ENCODE results near the gene CTXND2.
"Not testable (repeated sequence)": the region's sequence is repeated elsewhere in the genome, so short reads cannot be mapped to it uniquely, and the experiment has no call there.

Gene CTXND2

DNA sequence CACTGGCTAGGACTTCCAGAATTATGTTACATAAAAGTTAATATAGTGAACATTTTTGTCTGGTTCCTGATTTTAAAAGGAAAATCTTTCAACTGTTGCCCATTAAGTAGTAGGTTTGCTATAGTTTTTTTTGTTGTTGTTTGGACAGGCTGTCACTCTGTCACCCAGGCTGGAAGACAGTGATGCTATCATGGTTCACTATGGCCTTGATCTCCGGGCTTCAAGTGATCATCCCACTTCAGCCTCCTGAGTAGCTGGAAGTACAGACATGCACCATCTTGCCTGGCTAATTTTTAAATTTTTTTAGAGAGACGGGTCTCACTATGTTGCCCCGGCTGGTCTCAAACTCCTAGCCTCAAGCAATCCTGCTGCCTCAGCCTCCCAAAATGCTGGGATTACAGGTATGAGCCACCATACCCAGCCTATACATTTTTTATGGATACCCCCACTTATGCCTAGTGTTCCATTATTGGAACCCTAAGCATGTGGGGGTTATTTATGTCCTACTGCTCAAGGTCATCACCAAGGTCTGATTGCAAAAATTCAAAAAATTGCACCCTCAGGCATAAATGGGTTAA is 6.5 kb downstream of the CTXND2 start:
- DNase-seq, result no peak

DNA sequence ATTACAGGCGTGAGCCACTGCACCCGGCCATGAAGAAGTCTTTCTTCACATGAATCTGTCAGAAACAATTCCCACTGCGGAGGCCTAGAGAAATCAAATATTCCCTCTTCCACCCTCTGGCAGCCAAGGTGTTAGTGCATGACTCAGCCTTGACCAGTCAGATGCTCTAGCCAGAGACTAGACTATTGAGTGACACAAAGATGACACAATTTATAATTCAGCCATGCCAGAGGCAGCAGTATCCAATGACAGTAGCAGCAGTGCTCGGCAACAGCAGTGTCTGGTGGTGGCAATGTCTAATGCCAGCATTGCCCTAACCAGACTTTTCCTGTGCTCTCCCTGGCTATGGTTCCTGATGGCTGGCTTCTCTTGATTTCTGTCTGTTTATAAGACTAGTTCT is 8.7 kb downstream of the CTXND2 start:
- no peak for DNase-seq

DNA sequence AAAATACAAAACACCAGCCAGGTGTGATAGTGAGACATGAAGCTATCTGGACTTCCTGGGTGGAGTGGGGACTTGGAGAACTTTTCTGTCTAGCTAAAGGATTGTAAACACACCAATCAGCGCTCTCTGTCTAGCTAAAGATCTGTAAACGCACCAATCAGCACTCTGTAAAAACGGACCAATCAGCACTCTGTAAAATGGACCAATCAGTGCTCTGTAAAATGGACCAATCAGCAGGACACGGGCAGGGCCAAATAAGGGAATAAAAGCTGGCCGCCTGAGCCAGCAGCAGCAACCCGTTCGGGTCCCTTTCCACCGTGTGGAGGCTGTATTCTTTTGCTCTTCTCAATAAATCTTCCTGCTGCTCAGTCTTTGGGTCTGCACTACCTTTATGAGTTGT is 12.9 kb downstream of the CTXND2 start:
- DNase-seq, result not testable (repeated sequence)

DNA sequence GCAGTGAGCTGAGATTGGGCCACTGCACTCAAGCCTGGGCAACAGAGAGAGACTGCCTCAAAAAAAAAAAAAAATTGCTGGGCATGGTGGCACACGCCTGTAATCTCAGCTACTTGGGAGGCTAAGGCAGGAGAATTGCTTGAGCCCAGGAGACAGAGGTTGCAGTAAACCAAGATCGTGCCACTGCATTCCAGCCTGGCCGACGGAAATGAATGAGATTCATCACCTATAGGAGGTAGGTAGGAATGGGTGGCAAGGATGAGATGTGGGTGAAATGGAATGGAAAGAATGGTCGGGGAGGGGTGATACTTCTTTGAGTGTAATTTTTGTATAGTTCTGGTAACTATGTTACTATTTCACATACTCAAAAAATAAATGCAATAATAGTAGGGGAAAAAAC is 15.4 kb downstream of the CTXND2 start:
- no peak for DNase-seq

DNA sequence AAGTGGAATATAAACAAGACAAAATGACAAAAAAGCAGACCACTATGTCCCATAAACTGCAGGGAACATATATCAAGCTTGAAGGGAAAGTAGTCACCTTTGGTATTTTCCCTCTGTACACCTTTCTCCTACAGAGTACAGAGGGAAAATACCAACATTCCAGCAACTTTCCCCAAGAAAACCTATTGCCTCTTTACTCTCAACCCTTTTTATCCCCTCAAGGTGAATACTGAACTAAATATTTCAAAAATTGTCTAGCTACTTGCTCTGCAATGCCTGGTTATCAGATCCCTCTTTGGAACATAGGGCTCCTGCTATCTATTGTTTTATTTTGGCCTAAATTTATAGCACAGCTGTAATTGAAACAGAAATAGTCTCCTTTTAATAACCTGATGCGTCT is 15.8 kb downstream of the CTXND2 start:
- no peak for DNase-seq

DNA sequence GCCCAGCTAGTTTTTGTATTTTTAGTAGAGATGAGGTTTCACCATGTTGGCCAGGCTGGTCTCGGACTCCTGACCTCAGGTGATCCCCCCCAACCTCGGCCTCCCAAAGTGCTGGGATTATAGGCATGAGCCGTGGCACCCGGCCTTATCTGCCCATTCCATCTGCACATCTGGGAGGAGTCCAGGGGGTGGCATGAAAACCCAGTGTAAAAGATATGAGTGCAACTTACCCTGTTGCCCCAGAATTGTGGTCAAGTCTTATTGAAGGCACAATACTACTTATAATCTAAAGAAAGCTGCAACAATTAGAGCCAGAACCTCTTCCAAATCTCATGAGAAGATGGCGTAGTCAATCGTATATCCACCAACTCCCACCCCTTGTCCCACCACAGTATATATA is 18.4 kb downstream of the CTXND2 start:
- no peak for DNase-seq

DNA sequence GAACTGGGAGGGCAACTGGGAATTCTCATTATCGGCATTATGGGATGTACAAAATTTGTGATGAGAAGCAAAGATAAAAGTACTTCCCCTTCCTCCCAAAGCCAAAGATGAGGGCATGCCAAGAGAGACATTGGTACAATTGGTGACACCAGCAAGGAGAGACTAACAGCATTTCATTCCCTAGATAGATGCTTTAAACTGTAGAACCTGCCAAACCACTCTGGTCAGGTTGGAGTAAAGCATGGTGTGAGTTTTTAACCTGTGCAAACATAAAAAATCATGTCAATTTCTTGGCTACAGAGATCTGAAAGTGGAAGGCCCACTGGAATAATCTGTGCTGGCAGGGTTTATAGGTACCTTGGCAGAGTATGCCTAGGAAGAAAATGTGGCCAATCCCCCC is 19.4 kb downstream of the CTXND2 start:
- DNase-seq, result no peak

DNA sequence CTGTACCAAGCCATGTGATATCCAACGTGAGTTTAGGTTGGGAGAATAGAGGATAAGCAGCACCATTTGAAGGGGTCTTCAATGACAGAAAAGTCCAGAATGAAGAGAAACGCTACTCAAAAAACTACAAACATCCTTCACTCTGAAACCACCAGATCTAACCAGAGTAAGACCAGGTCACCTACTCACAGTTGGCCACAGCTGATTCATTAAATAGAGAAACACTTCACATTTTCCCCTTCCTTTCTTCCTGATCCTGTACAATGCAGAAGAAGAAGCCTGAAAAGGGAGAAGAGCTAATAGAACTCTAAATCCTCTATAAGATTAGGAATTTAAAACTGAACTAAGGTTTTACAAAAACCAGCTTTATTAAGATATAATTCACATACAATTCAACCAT is 19.9 kb downstream of the CTXND2 start:
- DNase-seq, result no peak

DNA sequence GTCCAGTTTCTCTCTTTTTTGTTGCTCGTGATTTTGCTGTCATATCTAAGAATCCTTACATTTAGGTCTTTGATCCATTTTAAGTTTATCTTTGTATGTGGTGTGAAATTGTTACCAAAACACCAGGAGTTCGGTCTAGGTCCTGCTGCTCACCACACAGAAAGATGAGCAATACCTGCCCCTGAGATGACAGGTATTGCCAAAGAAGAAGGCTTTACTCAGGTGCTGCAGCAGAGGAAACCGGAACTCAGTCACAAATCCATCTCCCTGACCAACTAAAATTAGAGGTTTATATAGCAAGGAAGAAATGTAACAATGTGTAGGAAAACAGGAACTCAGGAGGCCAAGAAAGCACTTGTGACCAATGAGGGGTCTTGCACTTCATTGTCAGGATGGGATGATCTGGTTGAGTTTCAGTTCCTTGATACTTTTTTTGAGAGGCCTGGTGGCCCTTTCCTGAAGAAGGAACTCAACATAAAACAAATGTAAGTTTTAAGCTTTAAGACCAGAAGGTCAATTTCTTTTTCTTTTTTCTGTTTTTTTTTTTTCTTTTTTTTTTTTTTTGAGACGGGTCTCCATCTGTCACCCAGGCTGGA is 22.7 kb downstream of the CTXND2 start:
- DNase-seq, result no peak

DNA sequence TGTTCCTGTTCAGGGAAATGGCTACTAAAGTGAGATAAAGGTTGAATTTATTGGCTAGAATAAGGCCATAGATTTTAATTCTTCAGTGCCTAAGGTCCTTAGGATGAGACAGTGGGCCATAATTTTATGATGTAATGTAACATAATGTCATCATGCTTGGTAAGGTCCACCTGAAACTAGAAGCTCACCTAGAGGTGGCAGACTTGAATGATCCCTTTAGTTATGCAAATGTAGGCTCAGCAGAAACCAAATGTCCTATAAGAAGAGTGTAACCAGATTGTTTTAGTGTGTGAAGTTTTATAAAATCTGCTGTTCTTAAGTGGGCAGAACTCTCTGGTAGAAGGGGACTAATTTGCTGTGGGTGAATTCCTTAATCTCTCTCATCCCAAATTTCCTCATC is 25.7 kb downstream of the CTXND2 start:
- DNase-seq, result no peak

DNA sequence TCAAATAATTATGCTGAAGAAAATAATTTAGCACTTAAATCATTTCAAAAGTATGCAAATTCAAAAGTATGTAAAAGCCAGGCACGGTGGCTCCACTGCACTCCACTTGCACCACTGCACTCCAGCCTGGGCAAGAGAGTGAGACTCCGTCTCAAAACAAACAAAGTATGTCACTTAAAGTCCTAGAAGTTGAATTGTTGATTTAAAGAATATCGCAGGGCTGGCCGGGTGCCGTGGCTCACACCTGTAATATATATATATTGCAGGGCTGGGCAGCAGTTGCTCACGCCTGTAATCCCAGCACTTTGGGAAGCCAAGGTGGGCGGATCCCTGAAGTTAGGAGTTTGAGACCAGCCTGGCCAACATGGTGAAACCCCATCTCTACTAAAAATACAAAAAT is 30.5 kb downstream of the CTXND2 start:
- DNase-seq, result no peak

DNA sequence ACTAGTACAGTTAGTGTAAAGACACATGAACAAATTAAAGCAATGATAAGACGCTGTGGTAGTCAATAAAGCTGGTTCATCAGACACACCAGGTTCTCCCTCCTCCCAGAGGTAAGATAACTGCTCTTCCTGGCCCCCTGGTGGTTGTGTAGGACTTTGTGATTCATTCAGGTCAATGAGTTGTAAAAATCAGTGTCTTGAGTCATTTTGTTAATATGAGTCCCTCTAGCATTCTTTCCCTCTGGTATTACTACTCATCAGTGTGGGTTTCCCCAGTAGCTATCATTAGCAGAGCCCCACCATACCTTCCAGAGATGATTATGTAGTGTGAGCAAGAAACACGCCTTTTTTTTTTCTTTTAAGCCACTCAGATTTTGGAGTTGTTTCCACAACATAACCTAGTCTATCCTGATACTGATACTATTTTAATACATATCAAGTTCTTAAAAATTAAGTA is 35.6 kb downstream of the CTXND2 start:
- peak; percentile 36 for DNase-seq

DNA sequence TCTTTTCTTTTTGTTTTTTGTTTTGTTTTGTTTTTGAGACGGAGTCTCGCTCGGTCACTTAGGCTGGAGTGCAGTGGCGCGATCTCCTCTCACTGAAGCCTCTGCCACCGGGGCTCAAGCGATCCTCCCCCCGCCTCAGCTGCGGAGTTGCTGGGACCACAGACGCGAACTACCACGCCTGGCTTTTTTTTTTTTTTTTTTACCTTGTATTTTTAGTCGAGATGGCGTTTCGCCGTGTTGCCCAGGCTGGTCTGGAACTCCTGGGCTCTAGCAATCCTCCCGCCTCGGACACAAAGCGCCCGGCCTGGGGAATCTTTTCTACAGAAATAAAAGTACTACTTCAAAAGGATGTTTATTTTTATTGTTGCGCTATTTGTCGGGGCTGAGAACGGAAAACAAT is 38.1 kb downstream of the CTXND2 start:
- DNase-seq, result no peak

DNA sequence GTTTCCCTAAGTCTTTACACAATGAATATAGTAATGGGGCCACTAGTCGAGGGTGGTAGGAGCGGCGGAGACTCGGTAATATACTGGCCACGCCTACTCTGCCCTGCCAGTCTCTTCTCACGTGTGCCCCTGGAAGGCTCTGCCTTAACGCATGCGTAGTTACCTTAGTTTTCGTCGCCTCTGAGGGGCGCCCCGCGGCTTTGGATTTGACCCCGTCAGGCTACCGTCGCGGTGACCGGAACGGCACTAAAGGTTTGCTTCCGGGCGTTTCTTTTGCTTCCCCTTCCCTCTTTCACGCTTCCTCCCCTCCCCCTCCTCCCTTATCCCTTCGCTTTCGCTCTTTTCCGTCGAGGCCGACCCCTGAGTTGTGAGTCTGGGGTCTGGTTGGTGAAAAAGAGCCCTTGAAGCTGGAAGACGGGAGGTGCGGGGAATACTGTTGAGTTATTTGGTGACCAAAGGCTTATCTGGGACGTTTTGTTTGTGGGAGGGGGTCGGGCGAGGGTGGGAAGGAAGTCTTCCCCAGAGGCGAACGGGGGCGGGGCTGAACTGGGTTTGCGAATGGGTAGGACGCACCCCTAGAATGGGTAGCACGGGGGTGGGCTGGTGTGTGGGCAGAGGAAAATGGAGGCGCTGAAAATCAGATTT is 39.3 kb downstream of the CTXND2 start, which contains the start of gene SETDB1:
TSS of gene SETDB1 (plus strand) at position 267 of the 645 bp plus-strand sequence. CDS start 1,352 bp downstream, outside the sequence.
- peak; percentile 97 for DNase-seq

DNA sequence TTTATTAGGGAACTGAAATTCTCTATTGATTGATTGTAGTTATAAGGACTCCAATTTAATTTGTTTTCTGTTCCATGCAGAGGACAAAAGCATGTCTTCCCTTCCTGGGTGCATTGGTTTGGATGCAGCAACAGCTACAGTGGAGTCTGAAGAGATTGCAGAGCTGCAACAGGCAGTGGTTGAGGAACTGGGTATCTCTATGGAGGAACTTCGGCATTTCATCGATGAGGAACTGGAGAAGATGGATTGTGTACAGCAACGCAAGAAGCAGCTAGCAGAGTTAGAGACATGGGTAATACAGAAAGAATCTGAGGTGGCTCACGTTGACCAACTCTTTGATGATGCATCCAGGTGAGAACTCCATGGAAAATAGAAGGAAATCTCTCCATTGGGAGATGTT is 40.7 kb downstream of the CTXND2 start:
- DNase-seq, result no peak

DNA sequence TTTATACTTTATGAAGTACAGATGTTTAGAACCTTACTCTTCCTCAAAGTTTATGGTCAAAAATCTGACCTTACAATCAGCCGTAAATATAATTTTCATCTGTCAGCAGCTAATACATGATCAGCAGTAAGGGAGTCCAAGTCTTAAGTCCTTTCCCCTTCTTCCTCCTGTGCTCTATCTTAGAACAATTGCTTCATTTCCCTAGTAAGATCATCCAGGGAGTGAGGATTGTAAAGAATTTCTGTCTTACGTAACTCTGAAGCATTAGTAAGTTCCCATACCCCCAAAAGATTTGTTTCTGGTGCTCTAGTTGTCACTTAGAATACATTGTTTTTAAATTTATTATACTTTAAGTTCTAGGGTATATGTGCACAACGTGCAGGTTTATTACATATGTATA is 41.4 kb downstream of the CTXND2 start:
- no peak for DNase-seq

DNA sequence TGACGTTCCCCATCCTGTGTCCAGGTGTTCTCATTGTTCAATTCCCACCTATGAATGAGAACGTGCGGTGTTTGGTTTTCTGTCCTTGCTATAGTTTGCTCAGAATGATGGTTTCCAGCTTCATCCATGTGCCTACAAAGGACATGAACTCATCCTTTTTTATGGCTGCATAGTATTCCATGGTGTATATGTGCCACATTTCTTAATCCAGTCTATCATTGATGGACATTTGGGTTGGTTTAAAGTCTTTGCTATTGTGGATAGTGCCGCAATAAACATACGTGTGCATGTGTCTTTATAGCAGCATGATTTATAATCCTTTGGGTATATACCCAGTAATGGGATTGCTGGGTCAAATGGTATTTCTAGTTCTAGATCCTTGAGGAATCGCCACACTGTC is 41.8 kb downstream of the CTXND2 start:
- DNase-seq, result not testable (repeated sequence)

DNA sequence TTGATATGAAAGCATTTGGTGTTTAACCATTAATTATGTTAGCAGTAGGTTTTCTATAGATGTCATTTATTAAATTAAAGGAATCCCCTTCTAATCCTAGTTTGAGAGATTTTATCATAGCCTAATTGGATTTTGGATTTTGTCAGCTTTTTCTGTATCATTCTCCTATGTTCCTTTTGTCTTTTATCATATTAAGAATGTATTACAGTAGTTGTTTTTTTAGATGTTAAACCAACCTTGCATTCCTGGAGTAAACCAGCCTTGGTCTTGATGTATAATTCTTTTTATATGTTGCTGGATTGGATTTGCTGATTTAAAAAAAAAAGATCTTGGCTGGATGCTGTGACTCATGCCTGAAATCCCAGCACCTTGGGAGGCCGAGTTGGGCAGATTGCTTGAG is 44.8 kb downstream of the CTXND2 start:
- DNase-seq, result no peak

DNA sequence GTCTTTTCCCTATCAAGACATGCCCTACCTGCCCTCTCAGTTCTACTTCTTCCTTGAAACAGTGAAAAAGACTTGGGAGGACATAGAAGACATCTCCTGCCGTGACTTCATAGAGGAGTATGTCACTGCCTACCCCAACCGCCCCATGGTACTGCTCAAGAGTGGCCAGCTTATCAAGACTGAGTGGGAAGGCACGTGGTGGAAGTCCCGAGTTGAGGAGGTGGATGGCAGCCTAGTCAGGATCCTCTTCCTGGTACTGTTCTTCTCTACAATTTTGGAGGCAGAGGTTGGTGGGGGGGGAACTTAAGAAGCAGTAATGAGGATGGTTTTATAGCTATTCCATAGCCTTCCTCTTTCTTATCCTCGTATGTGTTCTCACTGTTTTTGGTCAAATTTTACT is 57.9 kb downstream of the CTXND2 start:
- DNase-seq, result no peak

DNA sequence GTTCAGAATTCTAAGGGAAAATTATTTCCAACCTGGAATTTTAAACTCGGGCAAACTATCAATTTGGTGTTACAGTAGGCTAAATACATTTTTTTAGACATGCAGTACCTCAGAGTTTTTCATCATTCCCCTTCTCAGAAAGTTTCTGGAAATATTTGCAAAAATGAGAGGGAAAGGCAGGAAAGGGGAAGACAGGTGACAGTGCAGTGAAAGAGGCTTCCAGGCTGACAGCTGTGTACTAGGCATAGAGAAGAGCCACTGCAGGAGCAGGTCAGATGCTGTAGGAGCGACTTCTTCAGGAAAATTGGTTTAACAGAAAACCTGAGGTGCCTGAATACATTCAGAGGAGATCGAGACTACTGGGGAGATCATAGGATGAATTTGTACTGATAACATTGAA is 67.8 kb downstream of the CTXND2 start:
- no peak for DNase-seq

DNA sequence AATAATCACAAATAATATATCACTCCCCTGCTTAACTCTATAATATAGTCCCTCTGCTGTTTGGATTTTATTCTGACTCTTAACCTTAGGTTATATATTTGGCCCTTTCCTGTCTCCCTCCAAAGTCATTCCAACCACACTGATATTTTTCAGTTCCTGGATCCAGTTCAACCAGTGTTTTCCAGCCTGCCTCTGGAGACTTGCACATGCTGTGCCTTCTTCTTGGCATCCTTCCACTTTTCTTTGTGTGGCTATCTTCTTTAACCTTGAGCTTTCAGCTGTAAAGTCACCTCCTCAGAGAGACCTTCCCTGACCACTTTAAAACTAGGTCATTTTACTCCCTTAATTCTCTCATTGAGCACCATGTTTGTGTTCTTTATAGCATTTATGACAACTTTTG is 68.3 kb downstream of the CTXND2 start:
- DNase-seq, result no peak

DNA sequence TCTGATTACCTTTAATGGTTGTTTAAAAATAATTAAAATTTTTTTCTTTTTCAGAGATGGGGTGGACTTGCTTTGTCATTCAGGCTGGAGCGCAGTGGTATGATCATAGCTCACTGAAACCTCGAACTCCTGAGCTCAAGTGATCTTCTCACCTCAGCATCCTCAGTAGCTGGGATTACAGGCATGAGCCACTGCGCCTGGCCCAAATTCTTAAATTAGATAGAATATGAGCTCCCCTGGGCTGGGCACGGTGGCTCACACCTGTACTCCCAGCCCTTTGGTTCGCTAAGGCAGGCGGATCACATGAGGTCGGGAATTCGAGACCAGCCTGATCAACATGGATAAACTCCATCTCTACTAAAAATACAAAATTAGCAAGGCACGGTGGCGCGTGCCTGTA is 70.7 kb downstream of the CTXND2 start:
- DNase-seq, result no peak

DNA sequence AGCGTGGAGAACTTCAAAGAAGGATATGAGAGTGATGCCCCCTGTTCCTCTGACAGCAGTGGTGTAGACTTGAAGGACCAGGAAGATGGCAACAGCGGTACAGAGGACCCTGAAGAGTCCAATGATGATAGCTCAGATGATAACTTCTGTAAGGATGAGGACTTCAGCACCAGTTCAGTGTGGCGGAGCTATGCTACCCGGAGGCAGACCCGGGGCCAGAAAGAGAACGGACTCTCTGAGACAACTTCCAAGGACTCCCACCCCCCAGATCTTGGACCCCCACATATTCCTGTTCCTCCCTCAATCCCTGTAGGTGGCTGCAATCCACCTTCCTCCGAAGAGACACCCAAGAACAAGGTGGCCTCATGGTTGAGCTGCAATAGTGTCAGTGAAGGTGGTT is 73.7 kb downstream of the CTXND2 start:
- no peak for DNase-seq

DNA sequence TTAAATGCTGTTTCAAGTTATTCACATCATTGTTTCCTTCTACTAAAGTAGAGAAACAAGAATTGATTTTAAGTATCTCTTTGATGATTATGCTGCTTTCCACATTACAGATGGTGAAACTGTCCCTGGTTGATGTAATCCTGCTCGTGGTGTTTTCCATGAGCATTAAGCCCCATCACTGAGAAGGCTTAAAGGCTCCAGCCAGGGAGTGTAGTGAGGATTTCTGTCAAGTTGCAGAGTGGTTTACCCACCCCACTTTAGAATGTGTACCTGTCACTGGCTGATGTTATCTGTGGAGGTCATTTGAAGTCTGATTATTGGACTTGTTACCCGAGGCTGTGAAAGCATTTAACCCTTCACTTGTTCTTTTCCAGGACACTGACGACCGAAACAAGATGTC is 74.8 kb downstream of the CTXND2 start:
- DNase-seq, result no peak
